Measurements from ENCODE around the gene TLN1. TPM values are rescaled to one million over a fixed set of nuclear protein-coding genes. Genes with fewer than 3 reads are reported as not detected.

TLN1 gene
- total RNA-seq, 1 donor = 287 TPM

- TF ChIP-seq, protein P1, sequence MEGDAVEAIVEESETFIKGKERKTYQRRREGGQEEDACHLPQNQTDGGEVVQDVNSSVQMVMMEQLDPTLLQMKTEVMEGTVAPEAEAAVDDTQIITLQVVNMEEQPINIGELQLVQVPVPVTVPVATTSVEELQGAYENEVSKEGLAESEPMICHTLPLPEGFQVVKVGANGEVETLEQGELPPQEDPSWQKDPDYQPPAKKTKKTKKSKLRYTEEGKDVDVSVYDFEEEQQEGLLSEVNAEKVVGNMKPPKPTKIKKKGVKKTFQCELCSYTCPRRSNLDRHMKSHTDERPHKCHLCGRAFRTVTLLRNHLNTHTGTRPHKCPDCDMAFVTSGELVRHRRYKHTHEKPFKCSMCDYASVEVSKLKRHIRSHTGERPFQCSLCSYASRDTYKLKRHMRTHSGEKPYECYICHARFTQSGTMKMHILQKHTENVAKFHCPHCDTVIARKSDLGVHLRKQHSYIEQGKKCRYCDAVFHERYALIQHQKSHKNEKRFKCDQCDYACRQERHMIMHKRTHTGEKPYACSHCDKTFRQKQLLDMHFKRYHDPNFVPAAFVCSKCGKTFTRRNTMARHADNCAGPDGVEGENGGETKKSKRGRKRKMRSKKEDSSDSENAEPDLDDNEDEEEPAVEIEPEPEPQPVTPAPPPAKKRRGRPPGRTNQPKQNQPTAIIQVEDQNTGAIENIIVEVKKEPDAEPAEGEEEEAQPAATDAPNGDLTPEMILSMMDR (IDR thresholded peaks at IDR 0.05; ENCODE audit: insufficient read depth, low read length) = no peak
- peak; percentile 52 for DNase-seq (ENCODE audit: low read depth)
Measured at GRCh38 chr9:35651956-35652828, 79.8 kb downstream of the TLN1 start.

DNA sequence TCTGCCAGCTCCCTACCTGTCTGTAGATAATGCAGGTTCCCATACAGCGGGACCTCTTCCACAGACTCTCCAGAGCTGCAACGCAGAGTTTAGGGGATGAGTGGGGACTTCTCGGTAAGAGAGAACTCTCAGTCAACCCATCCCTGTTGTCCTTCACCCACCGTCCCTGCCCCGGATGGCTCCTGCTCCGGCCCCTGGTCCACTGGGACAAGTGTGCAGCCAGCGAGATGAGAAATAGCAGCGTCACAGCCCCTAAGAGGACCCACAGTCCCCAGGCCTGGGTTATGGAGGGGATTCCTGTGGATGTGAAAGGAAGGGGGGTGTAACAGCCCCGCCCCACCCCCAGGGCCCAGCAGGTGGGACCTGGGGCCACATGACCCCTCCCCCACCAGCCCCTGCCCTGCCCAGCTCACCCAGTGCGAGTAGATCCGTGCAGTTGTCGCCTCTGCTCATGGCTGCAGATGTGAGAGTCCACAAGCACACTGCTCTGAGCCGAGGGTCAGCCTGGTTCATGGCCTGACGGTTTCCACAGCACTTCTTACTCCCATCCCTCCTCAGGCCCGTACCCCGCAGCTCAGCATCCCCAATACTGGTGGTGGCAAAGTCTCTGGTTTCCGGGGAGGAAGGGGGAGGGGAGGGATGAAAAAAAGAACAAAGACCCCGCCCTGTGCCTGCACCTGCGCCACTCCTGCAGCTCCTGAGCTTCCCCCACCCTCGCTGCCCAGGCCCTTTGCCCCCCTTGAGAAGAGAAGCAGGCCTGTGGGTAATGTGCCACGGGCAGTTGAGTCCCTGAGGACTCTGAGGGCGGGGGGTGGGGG, 81.4 kb downstream of the TLN1 start, which contains the start of gene SIT1:
SIT1 (minus strand) TSS at position 591 of the 818 bp plus-strand sequence; CDS start at position 513, 78 bp downstream.
- TF ChIP-seq, protein P1 (IDR thresholded peaks at IDR 0.05; ENCODE audit: insufficient read depth, low read length) = no peak
- no peak for DNase-seq (ENCODE audit: low read depth)
- H3K4me3 ChIP-seq (ENCODE audit: low read depth, low read length) = peak within 1 kb of the TSS; percentile 25

More at GRCh38 chr9:35651956-35652828, 79.8 kb downstream of the TLN1 start:
- H3K4me3 ChIP-seq (ENCODE audit: low read depth, low read length) = no peak overlapping the region

- peak overlapping the region; percentile 25 for H3K4me3 ChIP-seq (ENCODE audit: low read depth, low read length)
- peak; percentile 71 for DNase-seq (ENCODE audit: low read depth)
- TF ChIP-seq, protein P1 (IDR thresholded peaks at IDR 0.05; ENCODE audit: insufficient read depth, low read length) = no peak
Measured at GRCh38 chr9:35649431-35650340, 82.3 kb downstream of the TLN1 start.

Small RNA genes within 50 kb of the gene (small RNA-seq; reads per million reads assigned to genes)
- gene MIR6853 (1.3 reads per million, percentile 47 among the genes with 10 or more reads in this experiment), gene RMRP (not detected), gene RN7SL22P (not detected)

Other genes with a start within 250 kb of the TLN1 start
- 19.2 and 32.9 TPM in 2 replicates for gene RUSC2, start 242.1 kb downstream of the TLN1 start, total RNA-seq (ENCODE audit: low replicate concordance)
- 13.3 and 21.3 TPM in 2 replicates for gene TESK1, start 126.9 kb downstream of the TLN1 start, total RNA-seq (ENCODE audit: low replicate concordance)
- 1.1 and 1.9 TPM in 2 replicates for gene CD72, start 113.8 kb downstream of the TLN1 start, total RNA-seq (ENCODE audit: low replicate concordance)
- gene SIT1, start 81.3 kb downstream of the TLN1 start, total RNA-seq (ENCODE audit: low replicate concordance) = 0.18 and 1.6 TPM in 2 replicates
- 966 and 30,763 TPM in 2 replicates for gene RMRP, start 74.2 kb downstream of the TLN1 start, total RNA-seq (ENCODE audit: low replicate concordance)
- gene CCDC107, start 73.9 kb downstream of the TLN1 start, total RNA-seq (ENCODE audit: low replicate concordance) = 6.1 and 10.9 TPM in 2 replicates
- 3.9 TPM in 1 of 2 replicates, not detected in the other for gene ARHGEF39, start 67.0 kb downstream of the TLN1 start, total RNA-seq (ENCODE audit: low replicate concordance)
- 0.45 and 1.5 TPM in 2 replicates for gene CA9, start 58.3 kb downstream of the TLN1 start, total RNA-seq (ENCODE audit: low replicate concordance)
- 484 and 2,099 TPM in 2 replicates for gene TPM2, start 42.3 kb downstream of the TLN1 start, total RNA-seq (ENCODE audit: low replicate concordance)
- gene CREB3, start 471 bp upstream of the TLN1 start, total RNA-seq (ENCODE audit: low replicate concordance) = 56.1 and 68.3 TPM in 2 replicates
- 25.5 and 36.1 TPM in 2 replicates for gene GBA2, start 17.0 kb upstream of the TLN1 start, total RNA-seq (ENCODE audit: low replicate concordance)
- gene RGP1, start 17.1 kb upstream of the TLN1 start, total RNA-seq (ENCODE audit: low replicate concordance) = 7.8 and 16.0 TPM in 2 replicates
- gene MSMP, start 22.1 kb upstream of the TLN1 start, total RNA-seq (ENCODE audit: low replicate concordance) = not detected in 2 replicates
- gene NPR2, start 59.4 kb upstream of the TLN1 start, total RNA-seq (ENCODE audit: low replicate concordance) = 17.1 and 21.4 TPM in 2 replicates
- 0.81 and 3.3 TPM in 2 replicates for gene SPAG8, start 80.1 kb upstream of the TLN1 start, total RNA-seq (ENCODE audit: low replicate concordance)
- gene HINT2, start 82.8 kb upstream of the TLN1 start, total RNA-seq (ENCODE audit: low replicate concordance) = 24.9 and 32.6 TPM in 2 replicates
- not detected in 2 replicates for gene FAM221B, start 96.5 kb upstream of the TLN1 start, total RNA-seq (ENCODE audit: low replicate concordance)
- 1.9 and 2.8 TPM in 2 replicates for gene TMEM8B, start 97.0 kb upstream of the TLN1 start, total RNA-seq (ENCODE audit: low replicate concordance)
- gene OR13J1, start 138.2 kb upstream of the TLN1 start, total RNA-seq (ENCODE audit: low replicate concordance) = not detected in 2 replicates
- gene HRCT1, start 174.0 kb upstream of the TLN1 start, total RNA-seq (ENCODE audit: low replicate concordance) = 0.81 TPM in 1 of 2 replicates, not detected in the other
- not detected in 2 replicates for gene SPAAR, start 177.3 kb upstream of the TLN1 start, total RNA-seq (ENCODE audit: low replicate concordance)
- gene OR2S2, start 226.0 kb upstream of the TLN1 start, total RNA-seq (ENCODE audit: low replicate concordance) = not detected in 2 replicates

Data from fibroblast of the aortic adventitia (primary cell).